Ectodermal cell (in vitro differentiated cells): ENCODE results near the gene CCDC152. TPM values are rescaled to one million over a fixed set of nuclear protein-coding genes. Genes with fewer than 3 reads are reported as not detected.
"Not testable (repeated sequence)": the region's sequence is repeated elsewhere in the genome, so short reads cannot be mapped to it uniquely, and the experiment has no call there.

Experiments used
- H3K27ac ChIP-seq: 2 replicates; pipeline ENCODE4 v1.7.0; 2013; ENCODE audit warnings: mild to moderate bottlenecking, low read depth, low read length; ENCODE audit not compliant: insufficient read depth, poor library complexity, severe bottlenecking
- H3K27me3 ChIP-seq: 2 replicates; pipeline ENCODE4 v1.7.0; 2013; ENCODE audit warnings: mild to moderate bottlenecking, low read length; ENCODE audit not compliant: insufficient read depth, control insufficient read depth, poor library complexity, severe bottlenecking
- H3K36me3 ChIP-seq: one replicate; pipeline ENCODE4 v1.7.0; 2013; ENCODE audit warnings: low read length; ENCODE audit not compliant: control insufficient read depth, insufficient read depth
- H3K4me1 ChIP-seq: one replicate; pipeline ENCODE4 v1.7.0; 2013; ENCODE audit warnings: low read length; ENCODE audit not compliant: control insufficient read depth, insufficient read depth
- H3K4me3 ChIP-seq: 2 replicates; pipeline ENCODE4 v1.7.0; 2013; ENCODE audit warnings: low read depth, low read length, control low read depth; ENCODE audit not compliant: insufficient read depth
- H3K9me3 ChIP-seq: 2 replicates; pipeline ENCODE4 v1.7.0; 2013; ENCODE audit warnings: mild to moderate bottlenecking, low read length, moderate library complexity; ENCODE audit not compliant: control insufficient read depth
- WGBS, 2 experiments: methylation state at CpG; one replicate each; pipeline ENCODE4 v1.1.7; 2013; ENCODE audit warnings: missing lambda C conversion rate in 2 of 2; 5-methylcytosine and 5-hydroxymethylcytosine counted together
- polyA plus RNA-seq, 4 experiments: library from polyadenylated mRNA; stranded (reverse); fragments of 50-300 nt; gene quantifications; one replicate each; pipeline ENCODE4 v1.2.3, GENCODE V29; 2013

The CCDC152 gene
- 8.0 TPM for polyA plus RNA-seq (2013, experiment 1 of 4)
- 9.3 TPM for polyA plus RNA-seq (2013, experiment 2 of 4)
- polyA plus RNA-seq (2013, experiment 3 of 4), result 7.2 TPM
- 9.1 TPM for polyA plus RNA-seq (2013, experiment 4 of 4)

- no peaks in the 10 kb centered on the region for H3K27me3 ChIP-seq
- no peak within 1 kb of the TSS for H3K27ac ChIP-seq
- no peaks in the 10 kb centered on the region for H3K4me1 ChIP-seq
- H3K4me3 ChIP-seq, result peak within 1 kb of the TSS; percentile 41
- H3K36me3 ChIP-seq, result no peaks in the 10 kb centered on the region
- WGBS, 2 experiments, result 69 to 72% methylated on average over 35 of the region's 35 CpGs
- no peaks in the 10 kb centered on the region for H3K9me3 ChIP-seq
Observed at GRCh38 chr5:42756606-42757601, at the start of gene CCDC152. Gene CCDC152, plus strand, starts transcription at chr5:42756818. Its CDS starts 2,304 bp downstream, at chr5:42759122.

- Histone ChIP-seq H3K27ac (no peak overlapping the region), H3K36me3 (no peaks in the 10 kb centered on the region), H3K27me3 (no peaks in the 10 kb centered on the region), H3K4me1 (no peaks in the 10 kb centered on the region), H3K9me3 (no peaks in the 10 kb centered on the region), H3K4me3 (no peak overlapping the region)
- 87 to 95% methylated on average over 3 of the region's 3 CpGs for whole genome bisulfite sequencing, 2 experiments
Observed at GRCh38 chr5:42715785-42716184, 40.8 kb upstream of the CCDC152 start.

- WGBS, 2 experiments, result 97% methylated on average over 4 of the region's 4 CpGs
- H3K9me3 ChIP-seq, result no peaks in the 10 kb centered on the region
- H3K4me1 ChIP-seq, result no peaks in the 10 kb centered on the region
- H3K27ac ChIP-seq, result no peak overlapping the region
- H3K4me3 ChIP-seq, result no peak overlapping the region
- no peaks in the 10 kb centered on the region for H3K36me3 ChIP-seq
- no peaks in the 10 kb centered on the region for H3K27me3 ChIP-seq
Observed at GRCh38 chr5:42718591-42718990, 38.0 kb upstream of the CCDC152 start.

GRCh38 chr5:42719034-42719433, 37.6 kb upstream of the CCDC152 start:
- no peaks in the 10 kb centered on the region for H3K27me3 ChIP-seq
- 91 to 92% methylated on average over 2 of the region's 2 CpGs for WGBS, 2 experiments
- H3K4me3 ChIP-seq, result no peak overlapping the region
- no peaks in the 10 kb centered on the region for H3K36me3 ChIP-seq
- no peak overlapping the region for H3K27ac ChIP-seq
- no peaks in the 10 kb centered on the region for H3K4me1 ChIP-seq
- no peaks in the 10 kb centered on the region for H3K9me3 ChIP-seq

- WGBS, 2 experiments, result 91 to 97% methylated on average over 4 to 6 of the region's 6 CpGs
- no peaks in the 10 kb centered on the region for H3K27me3 ChIP-seq
Observed at GRCh38 chr5:42720251-42720650, 36.4 kb upstream of the CCDC152 start.

GRCh38 chr5:42721484-42721883, 35.1 kb upstream of the CCDC152 start:
- Histone ChIP-seq H3K27ac (no peak overlapping the region), H3K9me3 (no peaks in the 10 kb centered on the region), H3K27me3 (no peaks in the 10 kb centered on the region), H3K4me1 (no peaks in the 10 kb centered on the region), H3K4me3 (no peak overlapping the region), H3K36me3 (no peaks in the 10 kb centered on the region)

More at GRCh38 chr5:42720251-42720650, 36.4 kb upstream of the CCDC152 start:
- no peak overlapping the region for H3K4me3 ChIP-seq
- H3K9me3 ChIP-seq, result no peaks in the 10 kb centered on the region
- H3K4me1 ChIP-seq, result no peaks in the 10 kb centered on the region
- no peak overlapping the region for H3K27ac ChIP-seq
- H3K36me3 ChIP-seq, result no peaks in the 10 kb centered on the region

- H3K36me3 ChIP-seq, result not testable (repeated sequence)
Observed at GRCh38 chr5:42734531-42735058, 22.0 kb upstream of the CCDC152 start.

GRCh38 chr5:42740920-42741319, 15.7 kb upstream of the CCDC152 start:
- no peak overlapping the region for H3K4me3 ChIP-seq
- H3K27ac ChIP-seq, result no peak overlapping the region
- WGBS, 2 experiments, result 100% methylated on average over 1 of the region's 1 CpG
- no peaks in the 10 kb centered on the region for H3K27me3 ChIP-seq
- H3K4me1 ChIP-seq, result no peaks in the 10 kb centered on the region
- H3K36me3 ChIP-seq, result no peaks in the 10 kb centered on the region
- no peaks in the 10 kb centered on the region for H3K9me3 ChIP-seq

More at GRCh38 chr5:42734531-42735058, 22.0 kb upstream of the CCDC152 start:
- not testable (repeated sequence) for H3K27ac ChIP-seq, H3K9me3 ChIP-seq, H3K27me3 ChIP-seq, H3K4me1 ChIP-seq, H3K4me3 ChIP-seq
- 92 to 96% methylated on average over 13 to 20 of the region's 24 CpGs for WGBS, 2 experiments

GRCh38 chr5:42745426-42745825, 11.2 kb upstream of the CCDC152 start:
- Histone ChIP-seq H3K27me3 (no peaks in the 10 kb centered on the region), H3K9me3 (no peaks in the 10 kb centered on the region), H3K4me3 (no peak overlapping the region), H3K27ac (no peak overlapping the region), H3K36me3 (no peaks in the 10 kb centered on the region), H3K4me1 (no peaks in the 10 kb centered on the region)
- WGBS, 2 experiments, result 28 to 33% methylated on average over 3 to 4 of the region's 4 CpGs

- 79 to 87% methylated on average over 3 of the region's 3 CpGs for WGBS, 2 experiments
- H3K27ac ChIP-seq, result no peak overlapping the region
- H3K4me1 ChIP-seq, result no peaks in the 10 kb centered on the region
- H3K9me3 ChIP-seq, result no peaks in the 10 kb centered on the region
- H3K27me3 ChIP-seq, result no peaks in the 10 kb centered on the region
- H3K4me3 ChIP-seq, result no peak overlapping the region
- no peaks in the 10 kb centered on the region for H3K36me3 ChIP-seq
Observed at GRCh38 chr5:42745856-42746255, 10.8 kb upstream of the CCDC152 start.
